Heart left ventricle (tissue), 13 donors: ENCODE measurements around the gene HERC5.
A peak's percentile ranks its signal among the peaks of the same experiment; 100 is the strongest.

Experiments
- POLR2A ChIP-seq, 2 donors: fragments of 450-650 bp; IDR thresholded peaks; one replicate each; pipeline ENCODE4 v1.6.1; 2017; ENCODE audit warnings: antibody characterized with exemption in 2 of 2, mild to moderate bottlenecking in 2 of 2, moderate library complexity in 2 of 2
- TF ChIP-seq, protein P1 (sequence below), 12 donors: fragments of 200-600 bp; sonication (generic) in 4 of 12; IDR thresholded peaks; one replicate each; pipeline versions ENCODE4 v1.5.0 to v1.8.0; 2018 to 2022; ENCODE audit warnings: antibody characterized with exemption in 12 of 12, mild to moderate bottlenecking in 5 of 12
- donor health status: ischemic (EF 13 %, LVEDD 7.1; RV severe dilation, severe dysfunction).
- donor health status: DM: no; HTN: yes; CAD: no.
- donor health status: DM: no; HTN: no; CAD: no.
- donor health status: ischemic (EF 25% LVEDD 6.9; RV normal size, moderate dysfunction).
- donor health status: ischemic (EF 25% LVEDD 5.7; RV mildly dilated, moderate dysfunction).
- donor health status: ischemic (EF 35%, LVEDD 5.7; RV mildly dilated, moderate dysfunction).
- donor health status: nonischemic (EF 11% LVEDD 7.7; RV severe dilation, severe dysfunction).
- donor health status: DM: yes; HTN: yes; CAD: no.
- donor health status: PGD.
- donor health status: ischemic (EF 29% LVEDD 5.4; RV normal size, mild dysfunction).
- donor health status: nonischemic (EF 23%, LVEDD 6.1; RV moderate dilation, normal function).

DNA sequence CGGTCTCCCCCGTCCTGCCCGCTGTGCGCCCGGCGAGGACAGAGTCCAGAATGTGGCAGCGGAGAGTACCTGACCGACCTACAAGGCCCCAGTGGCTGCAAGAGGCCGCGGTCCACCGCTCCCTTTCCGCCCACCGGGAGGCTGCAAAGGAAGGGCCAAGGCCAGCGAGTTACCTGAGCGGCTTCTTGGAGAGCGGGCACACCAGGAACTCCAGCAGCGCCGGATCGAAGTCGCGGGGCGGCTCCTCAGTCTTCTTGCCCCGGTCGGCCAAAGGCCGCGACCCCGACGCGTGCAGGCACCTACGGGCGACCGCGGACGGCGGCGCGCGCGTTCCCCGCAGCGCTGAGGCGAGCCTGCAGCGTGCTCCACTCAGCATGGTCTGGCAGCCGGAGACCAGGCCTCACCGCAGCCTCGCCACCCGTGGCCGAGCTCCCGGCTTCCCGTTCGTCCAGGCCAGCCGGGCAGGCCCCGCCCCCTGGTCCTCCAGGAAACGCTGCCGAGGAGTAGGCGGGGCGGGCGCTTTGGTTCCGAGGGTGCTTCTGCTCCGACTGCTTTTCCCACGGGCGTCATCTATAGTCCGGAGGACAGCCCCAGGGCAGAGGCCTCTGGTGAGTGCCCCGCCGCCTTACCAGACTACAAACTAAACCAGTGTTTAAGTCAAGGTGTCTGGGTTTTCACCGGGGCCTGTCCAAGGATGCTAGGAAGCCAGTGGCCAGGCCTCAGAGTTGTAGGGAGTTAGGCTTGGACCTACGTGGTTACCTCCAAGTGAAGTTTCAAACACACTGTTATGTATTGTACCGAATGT is 66.6 kb downstream of the HERC5 start, which contains the start of gene PYURF:
- TF ChIP-seq, protein P1, sequence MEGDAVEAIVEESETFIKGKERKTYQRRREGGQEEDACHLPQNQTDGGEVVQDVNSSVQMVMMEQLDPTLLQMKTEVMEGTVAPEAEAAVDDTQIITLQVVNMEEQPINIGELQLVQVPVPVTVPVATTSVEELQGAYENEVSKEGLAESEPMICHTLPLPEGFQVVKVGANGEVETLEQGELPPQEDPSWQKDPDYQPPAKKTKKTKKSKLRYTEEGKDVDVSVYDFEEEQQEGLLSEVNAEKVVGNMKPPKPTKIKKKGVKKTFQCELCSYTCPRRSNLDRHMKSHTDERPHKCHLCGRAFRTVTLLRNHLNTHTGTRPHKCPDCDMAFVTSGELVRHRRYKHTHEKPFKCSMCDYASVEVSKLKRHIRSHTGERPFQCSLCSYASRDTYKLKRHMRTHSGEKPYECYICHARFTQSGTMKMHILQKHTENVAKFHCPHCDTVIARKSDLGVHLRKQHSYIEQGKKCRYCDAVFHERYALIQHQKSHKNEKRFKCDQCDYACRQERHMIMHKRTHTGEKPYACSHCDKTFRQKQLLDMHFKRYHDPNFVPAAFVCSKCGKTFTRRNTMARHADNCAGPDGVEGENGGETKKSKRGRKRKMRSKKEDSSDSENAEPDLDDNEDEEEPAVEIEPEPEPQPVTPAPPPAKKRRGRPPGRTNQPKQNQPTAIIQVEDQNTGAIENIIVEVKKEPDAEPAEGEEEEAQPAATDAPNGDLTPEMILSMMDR (IDR thresholded peaks at IDR 0.05) = peak in 1 of 12 donors; percentile 5
- TF ChIP-seq POLR2A (IDR thresholded peaks at IDR 0.05) = peak; percentile 4 to 87
